LNCaP clone FGC (cell line): ENCODE data around the gene GSTA2.

Experiments
- DNase-seq: peaks from one replicate; pipeline ENCODE4 v3.0.0-alpha.2; 2011; ENCODE audit warnings: low read depth
- H3K4me3 ChIP-seq: 2 replicates; pipeline ENCODE4 v1.5.1; 2011; ENCODE audit warnings: mild to moderate bottlenecking, low read depth, low read length, control low read depth
- CTCF ChIP-seq: IDR thresholded peaks from 2 replicates; pipeline ENCODE4 v1.5.1; 2012; ENCODE audit warnings: mild to moderate bottlenecking; ENCODE audit not compliant: control insufficient read depth, insufficient read depth; ENCODE audit errors: extremely low read depth

Gene GSTA2

GRCh38 chr6:52734072-52734471, 29.2 kb downstream of the GSTA2 start:
- no peak for DNase-seq
- H3K4me3 ChIP-seq, result no peak overlapping the region
- TF ChIP-seq CTCF, result no peak

DNA sequence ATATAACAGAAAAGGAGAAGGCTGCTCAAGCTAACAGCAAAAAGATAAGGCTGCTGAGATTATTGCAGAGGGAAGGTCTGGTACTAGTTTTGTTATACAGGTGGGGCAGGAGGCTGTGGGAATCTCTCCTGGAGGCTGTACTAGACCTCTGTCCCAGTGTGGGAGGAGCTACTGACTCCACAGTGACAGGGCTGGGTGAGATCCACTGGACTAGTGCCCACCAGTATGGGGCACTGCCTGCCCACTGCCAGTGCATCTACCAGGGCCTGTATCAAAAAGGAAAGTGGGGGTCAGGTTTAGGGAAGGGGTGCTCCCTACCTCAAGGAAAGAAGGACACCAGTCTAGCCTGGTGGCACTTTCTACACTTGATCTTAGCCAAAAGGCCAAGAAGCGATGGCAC, 30.1 kb downstream of the GSTA2 start:
- DNase-seq, result no peak
- no peak for TF ChIP-seq CTCF

GRCh38 chr6:52731719-52732118, 31.6 kb downstream of the GSTA2 start:
- no peak for TF ChIP-seq CTCF
- DNase-seq, result no peak

More for the DNA sequence above, 30.1 kb downstream of the GSTA2 start:
- no peak overlapping the region for H3K4me3 ChIP-seq

GRCh38 chr6:52729576-52729975, 33.7 kb downstream of the GSTA2 start:
- TF ChIP-seq CTCF, result no peak
- no peak overlapping the region for H3K4me3 ChIP-seq

More at GRCh38 chr6:52731719-52732118, 31.6 kb downstream of the GSTA2 start:
- H3K4me3 ChIP-seq, result no peak overlapping the region

DNA sequence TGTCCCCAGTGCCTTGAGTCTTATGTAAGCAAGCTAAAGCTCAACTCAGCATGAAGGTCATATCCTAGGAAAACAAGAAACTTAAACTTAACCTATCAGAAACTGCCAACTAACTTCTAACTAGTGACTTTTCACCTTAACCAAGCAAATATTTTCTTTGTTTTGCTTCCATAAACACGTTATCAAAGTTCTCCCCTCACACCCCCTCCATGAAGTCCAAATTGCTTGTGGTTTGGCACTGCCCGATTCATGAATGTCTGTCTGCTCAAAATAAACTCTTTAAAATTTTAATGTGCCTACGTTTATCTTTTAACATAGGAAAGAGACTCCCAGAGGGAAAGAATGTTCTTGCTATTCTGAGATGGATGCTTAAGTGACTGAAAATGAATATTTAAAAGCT, 34.9 kb downstream of the GSTA2 start:
- no peak for DNase-seq
- no peak overlapping the region for H3K4me3 ChIP-seq
- TF ChIP-seq CTCF, result no peak

More at GRCh38 chr6:52729576-52729975, 33.7 kb downstream of the GSTA2 start:
- no peak for DNase-seq

- no peak overlapping the region for H3K4me3 ChIP-seq
- DNase-seq, result no peak
- no peak for TF ChIP-seq CTCF
These were observed 35.4 kb downstream of the GSTA2 start for GRCh38 chr6:52727908-52728307.

DNA sequence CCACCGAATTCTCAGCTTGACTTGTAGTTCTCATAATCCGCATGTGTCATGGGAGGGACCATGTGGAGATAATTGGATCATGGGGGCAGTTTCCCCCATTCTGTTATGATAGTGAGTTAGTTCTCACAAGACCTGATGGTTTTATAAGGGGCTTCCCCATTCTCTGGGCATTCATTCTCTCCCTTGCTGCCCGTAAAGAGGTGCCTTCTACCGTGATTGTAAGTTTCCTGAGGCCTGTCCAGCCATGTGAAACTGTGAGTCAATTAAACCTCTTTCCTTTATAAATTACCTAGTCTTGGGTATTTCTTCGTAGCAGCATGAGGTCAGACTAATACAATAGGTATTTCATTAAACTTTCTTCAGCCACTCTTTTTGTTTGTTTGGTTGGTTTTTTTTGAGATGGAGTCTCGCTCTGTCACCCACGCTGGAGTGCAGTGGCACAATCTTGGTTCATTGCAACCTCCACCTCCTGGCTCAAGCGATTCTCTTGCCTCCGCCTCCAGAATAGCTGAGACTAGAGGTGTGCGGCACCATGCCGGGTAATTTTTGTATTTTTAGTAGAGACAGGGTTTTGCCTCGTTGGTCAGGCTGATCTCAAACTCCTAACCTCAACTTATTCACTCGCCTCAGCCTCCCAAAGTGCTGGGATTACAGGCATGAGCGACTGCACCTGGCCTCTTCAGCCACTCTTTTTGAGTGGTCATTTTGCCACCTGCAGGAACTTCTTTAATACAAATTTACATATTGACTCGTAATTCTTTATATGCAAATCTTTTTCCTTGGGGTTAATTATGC, 36.3 kb downstream of the GSTA2 start:
- no peak for DNase-seq
- no peak overlapping the region for H3K4me3 ChIP-seq
- no peak for TF ChIP-seq CTCF
